Activated CD8-positive, alpha-beta memory T cell treated with anti-CD3 and anti-CD28 coated beads for 1 hour (primary cell): ENCODE results near the gene ZDBF2.
"Not testable (repeated sequence)": the region's sequence is repeated elsewhere in the genome, so short reads cannot be mapped to it uniquely, and the experiment has no call there.

Experiments
- DNase-seq, 2 donors: peaks; one replicate each; pipeline ENCODE4 v3.0.0-alpha.2; 2020; ENCODE audit warnings: low read depth in 1 of 2; ENCODE audit errors: extremely low read depth in 1 of 2

The ZDBF2 gene

GRCh38 chr2:206259376-206260187, 14.9 kb upstream of the ZDBF2 start:
- no peak for DNase-seq

DNA sequence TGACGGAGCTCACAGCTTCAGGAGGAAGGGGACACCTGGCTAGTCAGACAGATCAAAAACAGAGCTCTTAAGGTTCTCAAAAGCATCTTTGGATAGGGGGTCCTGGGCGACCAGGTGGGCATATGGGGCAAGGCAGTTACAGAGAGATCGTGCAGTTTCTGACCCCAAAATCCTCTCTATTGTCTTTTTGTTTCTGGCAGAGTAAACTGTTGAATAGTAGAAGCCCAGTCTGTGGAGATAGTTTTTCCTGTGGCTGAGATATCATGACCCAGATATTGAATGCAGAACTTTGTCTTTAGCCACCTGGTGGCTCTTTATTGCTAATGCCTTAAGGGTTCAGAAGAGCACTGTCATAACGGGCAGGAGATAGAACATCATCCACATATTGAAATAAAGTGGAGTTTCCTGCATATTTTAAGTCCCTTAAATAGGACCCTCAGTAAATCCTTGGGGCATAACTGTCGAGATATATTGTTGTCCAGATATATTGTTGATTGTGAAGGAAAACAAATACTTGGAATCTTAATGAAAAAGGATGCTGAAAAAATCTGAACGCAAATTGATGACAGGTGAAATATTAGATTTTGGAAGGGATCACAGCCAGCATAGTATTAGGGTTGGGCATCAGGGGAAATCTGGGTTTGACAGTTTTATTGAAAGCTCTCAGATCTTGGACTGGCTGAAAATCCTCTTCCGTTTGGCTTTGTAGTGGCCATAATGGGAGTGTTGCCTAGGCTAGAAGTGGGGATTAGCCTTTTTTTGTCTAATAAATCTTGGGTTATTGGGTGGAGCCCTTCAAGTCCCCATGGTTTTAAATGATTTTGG, 14.1 kb upstream of the ZDBF2 start:
- DNase-seq: no peak

GRCh38 chr2:206263959-206264603, 10.4 kb upstream of the ZDBF2 start:
- DNase-seq: no peak

GRCh38 chr2:206266130-206267125, 8.0 kb upstream of the ZDBF2 start:
- no peak for DNase-seq

GRCh38 chr2:206267567-206267966, 6.9 kb upstream of the ZDBF2 start:
- no peak for DNase-seq

- DNase-seq: no peak
These were observed 3.4 kb upstream of the ZDBF2 start for GRCh38 chr2:206271065-206271464.

DNA sequence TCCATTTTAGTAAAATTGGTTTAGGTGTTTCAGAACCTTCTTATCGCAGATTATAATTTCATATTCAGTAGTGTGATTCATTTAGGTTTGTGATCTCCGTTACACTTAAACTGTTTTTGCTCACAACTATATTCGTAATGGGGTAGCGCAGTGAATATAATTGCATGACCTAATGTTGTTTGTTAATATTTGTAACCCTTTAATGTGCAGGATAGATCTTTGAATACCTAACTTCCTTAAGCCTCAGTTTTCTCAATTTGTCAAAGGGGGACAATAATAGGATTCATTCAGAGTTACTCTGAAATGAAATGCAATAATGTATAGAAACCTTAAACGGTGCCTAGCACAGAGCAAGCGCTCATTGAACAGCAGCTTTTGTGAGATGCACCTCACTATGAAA, 558 bp upstream of the ZDBF2 start:
- no peak for DNase-seq

DNA sequence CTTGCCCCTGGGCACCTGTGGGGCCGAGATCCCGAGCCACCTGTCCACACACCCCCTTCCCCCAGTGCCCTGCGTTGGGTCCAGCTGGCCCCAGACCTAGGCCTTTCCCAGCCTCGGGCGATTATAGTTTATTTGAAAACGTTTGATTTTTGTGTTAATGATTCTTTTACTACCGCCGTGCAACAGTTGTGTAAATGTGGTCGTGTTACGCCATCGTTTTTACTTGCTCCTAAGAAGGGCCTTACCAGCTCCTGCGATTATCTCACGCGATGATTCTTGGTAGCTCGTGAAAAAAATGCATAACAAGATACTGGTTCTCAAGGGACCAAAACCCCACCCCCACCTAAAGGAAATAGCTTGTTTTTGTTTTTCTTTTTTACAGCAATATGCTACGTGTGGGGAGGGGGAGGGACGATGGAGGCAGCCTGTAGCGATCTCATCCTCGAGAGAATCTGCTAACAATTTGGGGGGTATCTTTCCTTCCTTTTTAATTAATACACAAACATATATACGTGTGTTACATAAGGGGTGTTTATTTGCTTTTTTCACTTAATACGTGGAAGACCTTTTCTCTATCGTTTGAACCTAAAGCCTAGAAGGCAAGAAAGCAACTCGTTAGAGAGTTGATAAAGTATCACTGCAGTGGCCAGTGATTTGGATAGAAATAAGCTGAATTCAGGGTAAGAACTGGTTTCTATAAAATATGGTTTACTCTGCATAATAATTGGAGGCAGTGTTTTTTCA, 1.0 kb downstream of the ZDBF2 start:
- DNase-seq: no peak

DNA sequence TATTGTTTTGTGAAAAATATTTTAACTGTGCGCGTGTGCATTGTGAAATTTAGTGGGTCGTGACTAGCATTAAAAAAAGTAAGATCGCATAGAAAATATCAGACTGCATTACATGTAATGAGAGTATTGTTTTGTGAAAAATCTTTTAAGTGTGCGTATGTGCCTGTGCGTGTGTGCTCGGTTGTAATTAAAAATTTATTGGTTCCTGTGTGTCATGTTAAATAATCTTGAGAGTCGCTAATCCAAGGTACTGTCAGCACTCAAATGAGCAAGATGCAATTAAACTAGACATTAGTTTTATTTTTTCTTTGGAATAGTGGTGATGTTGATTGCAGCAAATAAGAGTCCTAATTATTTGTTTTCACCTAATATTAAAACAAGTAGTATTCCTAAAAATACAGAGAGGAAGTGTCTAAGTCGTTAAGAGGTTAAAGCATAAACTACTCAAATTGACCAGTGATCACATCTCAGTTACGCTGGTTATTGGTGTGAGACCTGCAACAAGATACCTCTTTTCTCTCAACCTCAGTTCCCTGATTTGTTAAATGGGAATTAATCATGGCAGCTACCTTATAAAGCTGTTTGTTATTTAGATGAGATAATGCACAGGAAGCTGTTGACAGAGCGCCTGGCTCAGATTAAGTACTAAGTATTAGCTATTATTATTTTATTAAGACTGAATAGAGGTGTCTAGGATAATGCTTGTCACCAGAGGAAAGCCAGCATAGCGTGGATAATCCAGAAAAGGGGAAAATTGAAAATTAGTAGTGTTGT, 1.9 kb downstream of the ZDBF2 start:
- DNase-seq: no peak

GRCh38 chr2:206277503-206277902, 3.0 kb downstream of the ZDBF2 start:
- no peak for DNase-seq

- no peak for DNase-seq
These were observed 8.3 kb downstream of the ZDBF2 start for GRCh38 chr2:206282746-206283145.

- DNase-seq: no peak
These were observed 12.7 kb downstream of the ZDBF2 start for GRCh38 chr2:206287197-206287596.

GRCh38 chr2:206289391-206289790, 14.9 kb downstream of the ZDBF2 start:
- no peak for DNase-seq

DNA sequence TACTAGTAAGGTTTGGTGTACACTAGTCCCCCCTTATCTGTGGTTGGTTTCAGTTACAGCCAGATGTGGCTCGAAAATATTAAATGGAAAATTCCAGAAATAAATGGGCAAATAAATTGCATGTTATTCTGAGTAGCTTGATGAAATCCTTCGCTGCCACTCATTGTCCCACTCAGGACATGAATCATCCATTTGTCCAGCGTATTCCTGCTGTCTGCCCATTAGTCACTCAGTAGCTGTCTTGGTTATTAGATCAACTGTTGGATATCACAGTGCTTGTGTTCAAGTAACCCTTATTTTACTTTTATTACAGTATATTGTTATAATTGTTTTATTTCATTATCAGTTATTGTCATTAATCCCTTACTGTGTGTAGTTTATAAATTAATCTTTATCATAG, 21.7 kb downstream of the ZDBF2 start:
- no peak for DNase-seq

GRCh38 chr2:206299608-206300007, 25.1 kb downstream of the ZDBF2 start:
- DNase-seq: not testable (repeated sequence)

DNA sequence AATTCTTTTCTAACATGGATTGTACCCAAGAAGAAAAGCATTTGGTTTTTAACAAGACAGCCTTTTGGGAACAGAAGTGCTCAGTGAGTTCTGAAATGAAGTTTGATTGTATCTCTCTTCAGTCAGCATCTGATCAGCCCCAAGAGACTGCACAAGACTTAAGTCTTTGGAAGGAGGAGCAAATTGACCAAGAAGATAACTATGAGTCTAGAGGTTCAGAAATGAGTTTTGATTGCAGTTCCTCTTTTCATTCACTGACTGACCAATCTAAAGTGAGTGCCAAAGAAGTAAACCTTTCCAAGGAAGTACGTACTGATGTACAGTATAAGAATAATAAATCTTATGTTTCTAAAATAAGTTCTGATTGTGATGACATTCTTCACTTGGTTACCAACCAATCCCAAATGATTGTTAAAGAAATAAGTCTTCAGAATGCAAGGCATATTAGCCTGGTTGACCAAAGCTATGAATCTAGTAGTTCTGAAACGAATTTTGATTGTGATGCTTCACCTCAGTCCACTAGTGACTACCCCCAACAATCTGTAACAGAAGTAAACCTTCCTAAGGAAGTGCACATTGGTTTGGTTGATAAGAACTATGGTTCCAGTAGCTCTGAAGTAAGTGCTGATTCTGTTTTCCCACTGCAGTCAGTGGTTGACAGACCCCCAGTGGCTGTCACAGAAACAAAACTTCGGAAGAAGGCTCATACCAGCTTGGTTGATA, 31.2 kb downstream of the ZDBF2 start:
- DNase-seq: no peak

DNA sequence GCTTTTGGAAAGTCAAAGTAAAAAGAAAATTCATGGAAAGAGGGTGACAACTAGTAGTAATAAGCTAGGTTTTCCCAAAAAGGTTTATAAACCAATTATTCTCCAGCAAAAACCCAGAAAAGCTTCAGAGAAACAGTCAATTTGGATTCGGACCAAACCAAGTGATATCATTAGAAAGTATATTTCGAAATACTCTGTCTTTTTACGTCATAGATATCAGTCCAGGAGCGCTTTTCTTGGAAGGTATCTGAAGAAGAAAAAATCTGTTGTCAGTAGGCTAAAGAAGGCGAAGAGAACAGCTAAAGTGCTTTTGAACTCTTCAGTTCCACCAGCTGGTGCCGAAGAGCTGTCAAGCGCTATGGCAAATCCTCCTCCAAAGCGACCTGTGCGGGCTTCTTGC, 36.6 kb downstream of the ZDBF2 start:
- no peak for DNase-seq

DNA sequence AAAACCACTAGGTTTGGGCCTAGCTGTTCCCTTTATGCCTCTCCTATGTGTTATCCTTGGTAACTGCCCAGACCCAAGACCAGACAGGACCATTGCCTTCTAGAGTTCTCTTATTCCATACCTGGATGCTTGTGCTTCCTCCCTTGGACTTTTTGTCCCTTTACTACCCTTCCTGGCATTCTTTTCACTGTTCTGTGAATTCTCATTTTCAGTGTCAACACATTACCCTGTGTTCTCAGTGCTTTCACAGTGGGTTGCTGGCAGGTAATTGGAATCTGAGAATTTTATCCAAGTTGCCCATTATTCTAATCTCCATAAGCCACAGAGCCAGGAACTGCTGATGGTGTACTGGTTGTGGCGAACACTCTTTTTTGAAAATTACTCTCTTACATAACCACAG, 41.7 kb downstream of the ZDBF2 start:
- DNase-seq: no peak
